Measurements from ENCODE around the gene RASGRF1.
"Not testable (repeated sequence)": the region's sequence is repeated elsewhere in the genome, so short reads cannot be mapped to it uniquely, and the experiment has no call there.

RASGRF1 gene

DNA sequence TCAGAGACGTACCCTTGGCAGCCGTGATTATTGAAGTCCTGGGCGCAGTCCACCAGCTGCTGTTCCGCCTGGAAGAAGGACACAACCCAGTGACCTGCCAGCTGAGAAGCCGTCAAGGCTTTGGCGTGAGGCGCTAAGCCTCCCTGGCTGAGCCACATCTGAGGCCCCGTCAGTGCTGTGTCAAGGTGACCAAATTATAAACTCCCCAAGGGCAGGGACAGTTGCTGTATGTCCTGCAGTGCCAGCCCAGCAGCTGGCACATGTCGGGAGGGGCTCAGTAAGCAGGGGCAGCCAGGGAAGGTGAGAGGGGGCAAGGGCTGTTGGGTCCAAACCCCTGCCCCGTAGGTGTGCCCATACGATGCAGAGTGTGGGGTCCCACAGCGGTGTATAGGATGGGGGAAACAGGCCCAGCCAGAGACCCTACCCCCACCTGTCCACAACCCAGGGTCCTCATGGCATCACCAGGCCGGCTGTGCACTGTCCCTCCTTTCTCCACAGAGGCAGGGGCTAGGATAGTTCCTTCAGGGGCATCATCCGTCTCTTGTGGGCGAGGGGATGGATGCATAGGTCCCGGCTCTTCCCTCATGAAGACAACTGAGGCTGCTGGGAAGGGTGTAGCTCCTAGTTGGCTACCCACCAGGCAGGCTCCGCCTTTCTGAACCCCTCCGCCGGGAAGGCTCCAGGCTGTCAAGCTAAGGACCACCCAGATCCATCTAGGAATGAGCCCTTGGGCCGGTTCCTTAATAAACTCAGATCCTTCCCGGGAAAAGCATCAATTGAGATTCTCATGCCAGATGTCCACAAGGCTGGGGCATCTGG lies 158.9 kb downstream of the RASGRF1 start:
- DNase-seq (ENCODE audit: low spot score): no peak

DNA sequence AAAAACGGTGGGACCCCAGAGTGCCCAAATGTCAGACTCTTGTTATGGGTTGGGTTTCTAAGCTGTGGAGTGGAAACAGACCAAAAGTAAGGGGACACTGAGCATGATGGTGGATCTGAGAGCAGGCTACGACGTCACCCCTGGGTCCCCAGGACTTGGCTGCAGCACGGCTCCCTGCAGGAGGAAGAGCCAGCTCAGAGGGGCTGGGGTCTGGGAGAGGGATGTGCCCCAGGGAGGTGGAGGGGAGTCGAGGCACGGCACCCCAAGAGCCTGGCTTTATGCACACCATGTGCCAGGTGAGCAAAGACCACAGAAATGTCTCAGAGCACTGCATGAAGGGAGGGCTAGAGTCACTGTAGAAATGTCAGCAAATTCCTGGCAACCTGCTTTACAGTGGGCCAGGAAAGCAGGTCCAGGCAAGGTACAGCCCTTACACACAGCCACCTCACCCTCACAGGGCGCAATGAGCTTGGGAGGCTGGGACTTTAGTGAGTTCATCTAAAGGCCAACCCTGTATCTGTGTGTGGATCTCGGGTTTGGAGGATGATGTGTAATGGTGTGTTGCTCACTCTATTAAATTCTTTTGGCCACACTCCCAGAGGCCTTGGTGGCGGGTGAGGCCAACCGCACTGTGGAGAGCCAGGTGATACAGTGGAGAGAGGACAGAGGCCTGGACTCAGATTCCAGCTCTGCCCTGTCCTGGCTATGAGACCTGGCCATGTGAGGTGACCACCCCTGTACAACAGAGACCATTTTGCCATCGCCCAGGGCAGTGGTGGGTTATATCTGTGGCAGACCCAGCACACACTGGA lies 159.8 kb downstream of the RASGRF1 start:
- peak; percentile 75 for DNase-seq (ENCODE audit: low spot score)

DNA sequence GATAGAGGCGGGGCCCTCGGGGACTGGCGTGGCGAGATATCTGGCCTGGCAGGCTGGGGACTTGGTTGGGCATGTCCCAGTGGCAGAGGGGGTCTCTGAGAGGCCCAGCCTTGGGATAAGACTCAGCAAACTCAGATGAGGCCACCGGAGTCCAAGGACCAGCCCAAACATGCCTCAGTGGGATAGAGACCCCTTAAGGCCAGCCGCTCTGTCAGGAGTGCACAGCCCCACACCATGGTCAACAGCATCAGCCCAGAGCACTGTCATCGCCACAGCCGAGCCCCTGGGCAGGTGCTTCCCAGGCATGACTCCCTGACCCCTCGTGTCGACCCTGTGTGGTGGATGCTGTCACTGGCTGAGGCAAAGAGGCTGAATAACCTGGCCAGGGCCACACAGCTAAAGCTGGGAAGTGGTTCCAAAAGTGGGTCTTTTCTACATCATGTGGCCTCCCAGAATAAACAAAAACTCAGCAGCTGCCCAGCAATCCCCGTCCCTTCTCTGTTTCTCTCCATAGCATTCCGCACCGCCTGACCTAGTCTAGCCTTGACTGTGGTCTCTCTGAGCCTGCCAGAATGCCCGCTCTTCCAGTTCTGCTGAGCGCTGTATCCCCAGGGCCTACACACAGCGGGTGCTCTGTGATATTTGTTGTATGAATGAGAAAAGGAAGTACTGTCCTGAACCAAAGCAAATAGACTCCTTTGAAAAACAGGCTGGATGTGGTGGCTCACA lies 160.9 kb downstream of the RASGRF1 start:
- no peak for DNase-seq (ENCODE audit: low spot score)

DNA sequence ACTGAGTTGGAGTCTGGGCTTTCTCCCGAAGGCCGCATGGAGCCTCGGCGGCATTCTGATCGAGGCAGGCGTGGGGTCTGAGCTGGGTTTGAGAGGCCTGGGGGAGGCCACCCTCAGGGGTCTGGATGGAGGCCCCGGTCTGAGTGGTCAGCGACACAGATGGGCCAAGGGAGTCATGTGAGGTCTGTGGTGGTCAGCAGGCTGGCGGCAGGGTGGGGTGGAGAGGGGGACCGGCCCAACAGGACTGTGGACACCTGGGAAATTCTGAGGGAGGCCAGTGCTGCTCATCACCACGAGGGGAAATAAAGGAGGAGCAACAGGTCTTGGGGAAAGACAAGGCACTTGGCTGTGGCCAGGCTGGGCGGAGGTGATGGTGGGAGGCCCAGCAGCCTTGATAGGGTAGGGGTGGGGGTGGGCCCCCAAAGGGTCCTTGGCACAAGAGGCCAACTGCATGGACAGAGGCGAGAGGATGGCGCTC lies 161.9 kb downstream of the RASGRF1 start:
- DNase-seq (ENCODE audit: low spot score): no peak

DNA sequence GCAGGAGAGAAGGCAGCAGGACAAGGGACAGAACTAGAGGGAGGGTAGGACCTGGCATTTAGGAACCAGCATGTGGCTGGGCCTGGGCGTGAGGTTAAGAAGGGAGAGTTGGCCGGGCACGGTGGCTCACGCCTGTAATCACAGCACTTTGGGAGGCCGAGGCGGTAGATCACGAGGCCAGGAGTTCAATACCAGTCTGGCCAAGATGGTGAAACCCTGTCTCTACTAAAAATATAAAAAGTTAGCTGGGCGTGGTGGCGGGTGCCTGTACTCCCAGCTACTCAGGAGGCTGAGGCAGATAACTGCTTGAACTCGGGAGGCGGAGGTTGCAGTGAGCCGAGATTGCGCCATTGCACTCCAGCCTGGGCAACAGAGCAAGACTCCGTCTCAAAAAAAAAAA lies 162.4 kb downstream of the RASGRF1 start:
- not testable (repeated sequence) for DNase-seq (ENCODE audit: low spot score)

DNA sequence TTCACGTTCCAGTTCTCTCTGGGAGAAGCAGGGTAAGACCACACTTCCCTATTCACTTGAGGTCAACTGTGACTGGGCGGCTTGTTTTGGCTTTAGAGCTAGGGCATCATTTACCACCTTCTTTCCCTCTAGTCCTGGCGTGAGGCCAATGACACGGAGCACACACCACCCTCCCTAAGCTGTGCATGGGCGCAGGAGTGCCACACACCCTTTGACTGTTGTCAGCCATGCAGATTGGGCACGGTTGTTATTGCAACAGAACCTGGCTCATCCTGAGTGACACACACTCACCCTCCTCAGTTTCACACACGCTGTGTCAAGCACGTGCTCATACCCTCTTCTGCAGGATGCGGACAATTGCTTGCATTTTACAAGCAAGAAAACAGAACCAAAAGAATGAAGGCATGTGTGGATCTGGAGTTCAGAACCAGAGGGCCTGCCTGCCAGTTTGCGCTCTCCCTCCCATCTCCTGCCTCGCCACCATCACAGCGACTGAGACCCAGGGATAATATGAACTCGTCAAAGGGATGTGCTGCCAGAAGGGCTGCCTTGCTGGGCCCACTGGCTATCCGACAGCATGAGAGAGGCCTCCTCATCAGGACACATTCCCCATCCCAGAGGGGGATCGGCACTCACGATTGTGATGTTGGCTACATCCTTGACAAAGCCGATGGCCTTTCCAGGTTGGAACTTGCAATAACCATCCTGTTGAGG lies 163.3 kb downstream of the RASGRF1 start:
- no peak for DNase-seq (ENCODE audit: low spot score)

DNA sequence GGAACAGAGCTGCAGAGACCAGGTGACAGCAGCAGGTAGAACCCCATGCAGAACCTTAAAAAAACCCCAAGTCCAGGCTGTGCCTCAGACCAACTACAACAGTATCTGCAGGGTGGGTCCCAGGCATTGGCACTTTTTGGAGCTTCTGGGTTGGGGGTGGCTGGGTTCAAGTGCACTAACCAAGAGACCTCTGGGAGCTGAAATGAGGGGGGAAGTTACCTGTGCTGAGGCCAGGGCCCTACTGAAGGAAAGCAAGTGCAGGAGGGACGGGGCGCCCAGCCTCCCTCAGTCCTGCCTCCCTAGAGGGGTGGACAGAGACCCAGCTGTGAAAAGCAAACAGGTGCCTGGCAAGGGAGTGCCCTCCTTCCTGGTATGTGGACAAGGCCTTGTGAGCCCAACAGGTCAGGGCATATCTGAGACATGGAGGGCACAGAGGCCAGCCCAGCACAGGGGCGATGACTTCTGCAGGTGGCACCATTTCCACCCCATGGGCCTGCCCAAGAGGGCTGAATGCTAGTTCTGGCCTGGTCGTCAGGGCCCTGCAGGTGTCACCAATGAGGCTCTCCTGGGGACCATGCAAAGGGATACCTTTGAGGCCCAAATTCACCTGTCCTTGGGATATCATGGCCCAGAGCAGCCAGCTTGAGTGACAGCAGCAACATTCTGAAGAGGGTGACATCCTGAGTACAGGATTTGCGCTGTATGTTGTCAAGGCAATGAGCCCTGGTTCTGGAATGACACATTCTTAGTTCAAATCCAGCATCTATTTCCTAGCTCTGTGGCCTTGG lies 164.4 kb downstream of the RASGRF1 start:
- no peak for DNase-seq (ENCODE audit: low spot score)

DNA sequence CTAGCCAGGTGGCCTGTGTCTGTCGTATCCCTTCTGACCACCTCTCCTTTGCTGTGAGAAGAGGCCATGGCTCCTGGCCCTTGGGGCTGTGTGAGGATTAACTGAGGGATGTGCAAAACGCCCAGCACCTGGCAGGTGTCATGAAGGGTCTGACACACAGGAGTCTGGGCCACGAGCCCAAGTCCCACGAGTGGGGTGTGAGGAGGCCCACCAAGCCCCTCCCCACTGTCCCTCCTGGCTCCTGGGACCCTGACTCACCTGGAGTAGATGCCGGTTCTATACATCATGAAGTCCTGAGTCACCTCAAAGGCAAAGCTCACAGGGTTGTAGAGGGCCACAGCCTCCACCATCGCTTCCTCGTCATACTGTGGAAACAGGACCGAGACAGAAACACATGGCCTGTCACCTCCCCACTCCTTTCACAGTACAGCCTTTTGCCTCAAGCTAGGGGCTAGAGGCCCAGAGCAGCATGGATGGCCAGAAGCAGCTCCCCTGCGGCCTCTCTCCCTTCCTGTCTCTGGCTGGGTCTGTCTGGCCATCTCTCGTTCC lies 165.4 kb downstream of the RASGRF1 start:
- no peak for DNase-seq (ENCODE audit: low spot score)

DNA sequence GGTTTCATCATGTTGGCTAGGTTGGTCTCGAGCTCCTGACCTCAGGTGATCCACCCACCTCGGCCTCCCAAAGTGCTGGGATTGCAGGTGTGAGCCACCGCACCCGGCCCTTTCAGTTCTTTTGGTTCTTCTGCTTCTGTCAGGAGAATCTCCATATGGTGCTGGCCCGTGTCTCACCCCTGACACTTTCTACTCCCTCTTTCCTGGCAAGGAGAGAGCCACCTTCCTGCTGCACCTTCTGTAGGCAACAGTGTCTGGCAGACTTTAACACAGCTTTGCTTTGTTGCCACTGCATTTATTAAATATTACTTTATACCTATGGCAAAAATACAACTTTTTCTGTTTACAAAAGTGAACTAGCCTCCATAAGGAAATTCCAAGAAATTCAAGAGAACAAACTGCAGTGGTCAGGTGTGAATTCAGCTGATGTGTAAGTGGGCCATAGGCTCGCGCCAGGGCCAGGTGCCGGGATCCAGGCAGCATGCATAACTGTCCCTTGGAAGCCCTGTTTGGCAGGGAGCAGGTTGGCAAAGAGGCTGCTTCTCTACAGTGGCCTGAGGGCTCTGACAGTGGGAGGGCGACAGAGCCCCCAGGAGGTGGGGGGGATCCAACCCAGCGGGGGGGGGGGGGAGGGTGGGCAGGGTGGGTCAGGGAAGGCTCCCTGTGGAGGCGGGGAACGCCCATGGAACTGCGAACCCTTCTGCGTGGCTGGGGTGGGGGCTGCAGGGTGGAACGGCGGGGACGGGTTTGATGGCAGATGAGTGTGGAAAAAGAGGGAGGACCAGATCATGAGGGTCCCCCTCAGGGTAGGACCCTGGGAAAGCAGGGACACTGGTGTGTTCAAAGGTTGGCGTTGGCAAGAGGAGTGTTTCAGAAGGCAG lies 166.9 kb downstream of the RASGRF1 start:
- no peak for DNase-seq (ENCODE audit: low spot score)

DNA sequence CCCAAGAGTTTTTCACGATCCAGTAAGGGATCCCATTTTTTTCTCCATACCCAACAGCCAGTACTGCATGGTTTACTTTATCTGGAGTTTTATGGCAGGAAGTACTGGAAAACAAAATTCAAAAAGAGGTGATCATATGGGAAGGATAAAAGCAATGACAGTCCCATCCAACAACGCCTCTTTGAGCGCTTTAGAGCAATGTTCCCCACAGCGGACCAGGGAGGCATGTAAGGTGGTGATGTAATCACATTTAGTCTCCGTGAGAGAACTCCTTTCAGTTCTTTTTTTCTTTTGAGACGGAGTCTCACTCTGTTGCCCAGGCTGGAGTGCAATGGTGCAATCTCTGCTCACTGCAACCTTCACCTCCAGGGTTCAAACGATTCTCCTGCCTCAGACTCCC lies 167.6 kb downstream of the RASGRF1 start:
- DNase-seq (ENCODE audit: low spot score): no peak

DNA sequence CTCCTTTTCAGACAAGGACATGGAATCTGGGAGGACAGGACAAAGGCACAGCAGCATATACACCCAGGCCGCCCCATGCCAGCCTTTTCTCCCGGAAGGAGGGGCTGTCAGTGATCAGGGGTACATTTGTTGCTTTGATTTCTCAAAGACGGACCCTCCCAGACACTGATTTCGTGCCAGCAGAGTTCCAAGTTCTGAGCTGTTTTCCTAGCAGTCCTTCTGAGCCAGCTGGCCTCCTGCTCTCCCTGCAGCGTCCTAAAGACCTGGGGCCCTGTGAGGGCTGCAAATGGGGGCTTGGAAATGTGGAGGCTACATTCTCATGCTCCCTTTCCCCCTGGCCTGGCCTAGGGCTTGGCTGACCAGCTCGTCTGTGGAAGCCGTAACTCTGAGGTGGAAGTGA lies 168.1 kb downstream of the RASGRF1 start:
- DNase-seq (ENCODE audit: low spot score): no peak

DNA sequence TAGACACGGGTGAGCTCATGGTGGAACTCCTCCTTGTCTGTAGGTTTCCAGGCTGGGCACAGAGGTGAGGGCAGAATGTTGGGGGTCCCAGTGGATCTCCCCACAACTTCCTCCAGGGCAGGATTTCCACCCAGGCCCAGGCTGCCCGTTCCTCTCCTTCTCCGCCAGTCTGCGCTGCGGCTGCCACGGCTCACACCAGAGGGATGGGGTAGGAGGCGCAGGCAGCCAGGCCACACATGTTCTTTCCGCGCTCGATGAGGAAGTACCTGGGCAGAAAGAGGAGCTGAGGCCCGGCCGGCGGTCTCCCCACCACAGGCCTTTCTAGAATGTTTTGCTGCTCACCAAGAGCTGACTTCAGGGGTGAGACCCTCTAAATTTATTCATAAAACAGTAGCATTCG lies 168.6 kb downstream of the RASGRF1 start:
- no peak for DNase-seq (ENCODE audit: low spot score)

DNA sequence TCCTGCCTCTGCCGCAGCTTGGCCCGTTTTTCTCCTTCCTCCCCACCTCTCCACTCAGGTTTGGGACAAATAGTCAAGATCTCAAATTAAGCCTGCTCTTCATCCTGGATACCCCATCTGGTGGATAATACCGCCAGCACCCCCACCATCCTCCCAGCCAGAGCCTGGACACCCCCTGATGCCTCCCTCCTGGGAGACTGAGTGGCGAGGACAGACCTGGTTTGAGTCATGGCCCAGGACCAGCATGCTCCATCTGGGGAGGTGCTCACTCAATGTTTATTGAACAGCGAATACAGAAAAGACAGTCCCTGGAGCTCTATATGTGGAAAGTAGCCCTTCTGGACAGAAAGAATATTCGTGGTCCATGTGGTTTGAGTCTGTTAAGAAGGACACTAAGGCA lies 169.1 kb downstream of the RASGRF1 start:
- no peak for DNase-seq (ENCODE audit: low spot score)

DNA sequence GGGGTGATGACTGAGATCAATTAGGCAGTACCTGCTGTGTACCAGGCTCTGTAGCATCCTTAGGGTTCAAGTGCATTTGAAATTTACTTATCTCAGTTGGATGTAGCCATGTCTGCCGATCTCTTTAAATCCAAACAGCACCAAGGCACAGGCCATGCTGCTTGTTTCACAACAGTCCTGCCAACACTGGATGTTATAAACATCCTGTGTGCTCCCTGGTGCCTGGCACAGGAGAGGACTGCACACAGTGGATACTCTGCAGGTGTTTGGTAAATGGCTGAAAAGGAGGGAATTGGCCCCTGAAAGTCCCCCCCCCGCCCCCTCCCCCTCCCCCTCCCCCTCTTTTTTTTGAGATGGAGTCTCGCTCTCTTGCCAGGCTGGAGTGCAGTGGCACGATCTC lies 172.7 kb downstream of the RASGRF1 start:
- DNase-seq (ENCODE audit: low spot score): no peak

DNA sequence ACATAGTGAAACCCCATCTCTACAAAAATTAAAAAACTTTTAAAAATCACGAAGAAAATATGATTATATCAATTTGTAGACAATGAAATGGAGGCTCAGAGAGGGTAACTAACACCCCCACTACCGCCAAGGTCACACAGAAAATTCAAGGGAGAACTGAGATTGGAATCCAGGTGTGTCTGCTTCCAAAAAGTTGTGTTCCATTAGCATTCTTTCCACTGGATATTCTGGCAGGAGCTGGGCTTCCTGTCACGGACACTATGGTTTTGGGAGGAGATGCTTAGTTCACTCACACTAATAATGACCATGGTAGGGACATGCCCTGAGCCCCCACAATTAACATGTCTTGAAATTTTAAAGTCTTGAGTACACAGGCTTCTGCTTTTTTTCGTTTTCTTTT lies 174.5 kb downstream of the RASGRF1 start:
- DNase-seq (ENCODE audit: low spot score): no peak

DNA sequence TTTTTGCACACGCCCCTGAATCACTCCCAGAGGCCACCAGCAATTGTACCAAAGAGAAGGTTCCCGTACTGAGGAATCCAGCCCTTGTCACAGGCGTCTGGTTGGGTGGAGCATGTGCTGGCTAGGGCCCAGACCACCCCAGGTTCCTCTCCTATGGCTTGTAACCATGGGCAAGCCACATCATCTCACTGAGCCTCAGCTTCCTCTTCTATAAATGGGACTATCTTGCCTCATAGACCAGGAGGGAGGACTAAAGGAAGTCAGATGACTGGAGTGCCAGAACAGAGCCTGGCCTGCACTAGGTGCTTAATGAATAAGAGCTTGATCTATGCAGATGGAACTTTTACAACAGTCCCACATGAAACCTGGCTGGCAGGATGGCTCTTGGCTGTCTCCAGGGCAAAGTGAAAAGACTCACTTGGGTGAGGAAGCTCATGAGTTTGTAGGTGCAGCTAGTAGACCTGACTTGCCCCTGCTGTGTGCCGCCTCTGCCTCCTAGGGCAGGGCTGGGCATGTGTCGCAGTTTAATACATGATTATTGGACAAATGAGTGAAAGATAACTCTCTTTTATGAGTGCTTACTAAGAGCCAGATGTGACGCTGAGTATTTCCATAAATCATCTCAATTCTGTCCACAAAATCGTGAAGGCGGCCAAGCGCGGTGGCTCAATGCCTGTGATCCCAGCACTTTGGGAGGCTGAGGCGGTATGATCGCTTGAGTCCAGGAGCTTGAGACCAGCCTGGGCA lies 175.1 kb downstream of the RASGRF1 start:
- no peak for DNase-seq (ENCODE audit: low spot score)

DNA sequence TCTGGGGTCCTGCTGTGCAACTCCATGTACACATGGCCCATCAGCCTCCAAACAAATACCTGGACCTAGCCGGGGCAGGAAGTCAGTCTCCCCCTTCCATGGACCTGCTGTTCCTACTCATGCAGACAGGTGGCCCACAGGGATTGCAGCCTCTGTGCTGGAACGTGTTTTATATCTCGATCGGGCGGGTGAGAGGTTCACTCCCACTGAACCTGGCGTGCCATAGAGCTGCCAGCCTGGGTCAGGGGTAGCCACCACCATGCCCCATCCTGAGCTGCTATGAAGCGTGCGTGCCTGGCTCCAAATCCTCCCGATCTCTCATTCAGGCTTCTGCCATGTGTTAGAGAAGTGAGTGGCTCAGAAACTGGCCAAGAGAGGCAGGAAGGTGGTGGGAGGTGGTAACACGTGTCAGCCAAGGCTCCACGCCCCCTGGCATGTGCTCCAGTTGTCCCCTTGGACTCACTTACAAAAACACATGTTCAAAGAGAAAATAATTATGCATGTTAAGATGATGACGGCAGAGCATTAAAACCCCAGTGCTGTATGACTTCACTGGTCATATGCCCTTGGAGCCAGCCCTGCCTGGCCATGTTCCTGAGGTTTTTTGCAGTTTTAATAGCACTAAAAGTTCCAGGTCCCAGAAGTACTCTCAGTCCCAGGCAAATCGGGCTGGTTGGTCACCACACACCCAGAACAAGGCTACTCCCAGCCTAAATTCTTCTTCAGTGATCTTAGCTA lies 176.4 kb downstream of the RASGRF1 start:
- DNase-seq (ENCODE audit: low spot score): no peak

DNA sequence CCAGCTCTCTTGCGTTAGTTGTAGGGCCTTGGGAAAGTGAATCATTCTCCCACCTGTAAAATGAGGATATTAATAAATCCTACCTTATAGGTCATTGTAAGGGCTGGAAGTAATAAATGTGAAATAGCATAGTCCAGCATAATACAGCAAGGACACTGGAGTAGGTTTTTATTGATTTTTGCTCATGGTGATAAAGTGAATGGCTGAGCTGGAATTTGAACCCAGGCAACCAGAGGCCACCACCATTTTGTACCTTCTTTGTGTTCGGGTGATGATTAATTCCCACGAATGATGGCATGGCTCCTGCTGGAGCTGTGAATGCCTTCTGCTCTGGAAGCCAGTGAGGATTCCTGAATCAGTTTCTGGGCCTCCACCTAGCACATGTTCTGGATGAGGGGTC lies 177.6 kb downstream of the RASGRF1 start:
- DNase-seq (ENCODE audit: low spot score): no peak
